Measurements from ENCODE around the gene NCOA1.

DNA sequence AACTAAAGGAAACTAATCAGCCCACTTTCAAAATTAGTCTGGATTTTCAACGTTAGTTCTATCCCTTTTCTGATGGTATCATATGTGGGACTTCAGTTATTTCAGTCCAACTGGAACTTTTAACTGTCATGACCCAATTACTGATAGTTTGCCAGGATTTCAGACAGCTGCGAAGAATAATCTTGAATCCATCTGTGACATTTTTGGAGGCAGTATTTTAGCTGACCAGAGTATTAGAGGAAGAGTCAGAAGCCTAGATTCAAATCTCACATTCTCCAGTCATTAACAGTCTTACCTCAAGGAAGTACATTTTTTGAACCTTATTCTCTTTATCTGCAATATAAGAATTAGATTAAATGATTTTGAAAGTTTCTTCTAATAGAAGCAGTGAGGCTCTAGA lies 220.8 kb downstream of the NCOA1 start:
- no peak for TF ChIP-seq CTCF (IDR thresholded peaks at IDR 0.05)
- TF ChIP-seq POLR2A (IDR thresholded peaks at IDR 0.05) = no peak
